ENCODE results near the gene PAQR7. TPM values are rescaled to one million over a fixed set of nuclear protein-coding genes. Genes with fewer than 3 reads are reported as not detected.

The PAQR7 gene
- total RNA-seq, 1 experiment from 2014 or later, result 6.7 TPM

DNA sequence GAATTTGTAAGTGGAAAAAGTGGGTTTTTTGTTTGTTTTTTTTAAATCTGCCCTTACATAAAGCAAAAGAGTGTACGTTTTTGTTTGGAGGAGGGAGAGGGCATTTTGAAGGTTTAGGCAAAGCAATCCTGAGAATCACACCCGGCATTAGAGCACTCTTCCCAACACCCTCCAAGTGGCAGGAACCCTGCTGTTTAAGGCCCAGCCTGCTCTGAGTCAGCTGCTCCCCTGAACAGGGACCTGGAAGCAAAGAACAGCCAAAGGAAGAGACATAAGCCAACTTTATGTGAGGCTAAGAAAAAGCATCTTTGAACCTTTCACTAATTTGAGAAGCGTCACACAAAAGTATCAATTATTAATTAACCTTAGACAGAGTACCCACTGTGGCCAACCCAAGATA lies 38.8 kb downstream of the PAQR7 start (continued):
- TF ChIP-seq, protein P1, sequence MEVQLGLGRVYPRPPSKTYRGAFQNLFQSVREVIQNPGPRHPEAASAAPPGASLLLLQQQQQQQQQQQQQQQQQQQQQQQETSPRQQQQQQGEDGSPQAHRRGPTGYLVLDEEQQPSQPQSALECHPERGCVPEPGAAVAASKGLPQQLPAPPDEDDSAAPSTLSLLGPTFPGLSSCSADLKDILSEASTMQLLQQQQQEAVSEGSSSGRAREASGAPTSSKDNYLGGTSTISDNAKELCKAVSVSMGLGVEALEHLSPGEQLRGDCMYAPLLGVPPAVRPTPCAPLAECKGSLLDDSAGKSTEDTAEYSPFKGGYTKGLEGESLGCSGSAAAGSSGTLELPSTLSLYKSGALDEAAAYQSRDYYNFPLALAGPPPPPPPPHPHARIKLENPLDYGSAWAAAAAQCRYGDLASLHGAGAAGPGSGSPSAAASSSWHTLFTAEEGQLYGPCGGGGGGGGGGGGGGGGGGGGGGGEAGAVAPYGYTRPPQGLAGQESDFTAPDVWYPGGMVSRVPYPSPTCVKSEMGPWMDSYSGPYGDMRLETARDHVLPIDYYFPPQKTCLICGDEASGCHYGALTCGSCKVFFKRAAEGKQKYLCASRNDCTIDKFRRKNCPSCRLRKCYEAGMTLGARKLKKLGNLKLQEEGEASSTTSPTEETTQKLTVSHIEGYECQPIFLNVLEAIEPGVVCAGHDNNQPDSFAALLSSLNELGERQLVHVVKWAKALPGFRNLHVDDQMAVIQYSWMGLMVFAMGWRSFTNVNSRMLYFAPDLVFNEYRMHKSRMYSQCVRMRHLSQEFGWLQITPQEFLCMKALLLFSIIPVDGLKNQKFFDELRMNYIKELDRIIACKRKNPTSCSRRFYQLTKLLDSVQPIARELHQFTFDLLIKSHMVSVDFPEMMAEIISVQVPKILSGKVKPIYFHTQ (CRISPR knock-in tag; IDR thresholded peaks at IDR 0.05), result no peak
- TF ChIP-seq, protein P2, sequence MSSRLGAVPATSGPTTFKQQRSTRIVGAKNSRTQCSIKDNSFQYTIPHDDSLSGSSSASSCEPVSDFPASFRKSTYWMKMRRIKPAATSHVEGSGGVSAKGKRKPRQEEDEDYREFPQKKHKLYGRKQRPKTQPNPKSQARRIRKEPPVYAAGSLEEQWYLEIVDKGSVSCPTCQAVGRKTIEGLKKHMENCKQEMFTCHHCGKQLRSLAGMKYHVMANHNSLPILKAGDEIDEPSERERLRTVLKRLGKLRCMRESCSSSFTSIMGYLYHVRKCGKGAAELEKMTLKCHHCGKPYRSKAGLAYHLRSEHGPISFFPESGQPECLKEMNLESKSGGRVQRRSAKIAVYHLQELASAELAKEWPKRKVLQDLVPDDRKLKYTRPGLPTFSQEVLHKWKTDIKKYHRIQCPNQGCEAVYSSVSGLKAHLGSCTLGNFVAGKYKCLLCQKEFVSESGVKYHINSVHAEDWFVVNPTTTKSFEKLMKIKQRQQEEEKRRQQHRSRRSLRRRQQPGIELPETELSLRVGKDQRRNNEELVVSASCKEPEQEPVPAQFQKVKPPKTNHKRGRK (CRISPR knock-in tag; IDR thresholded peaks at IDR 0.05; ENCODE audit: borderline replicate concordance), result no peak
- no peak for TF ChIP-seq ZNF532 (CRISPR knock-in tag; IDR thresholded peaks at IDR 0.05; ENCODE audit: borderline replicate concordance)

GRCh38 chr1:25834894-25835293 lies 40.6 kb downstream of the PAQR7 start:
- CTCF ChIA-PET, result interaction anchor here (1.1 to 1.7 kb wide), 3 partner anchors 61 to 195 kb away, joined by 3 to 5 read pairs (median 5); partner anchors contain the start of gene PAFAH2
- POLR2A ChIA-PET, result no interaction called here
- ATAC-seq (no peak), DNase-seq (ENCODE audit: low spot score) (no peak)
- Mint-ChIP-seq H3K36me3 (peaks cover 58% of the 10 kb centered on the region), H3K27me3 (ENCODE audit: low read depth) (no peaks in the 10 kb centered on the region), H3K4me1 (no peaks in the 10 kb centered on the region), H3K9me3 (0 out of 2 replicates have a peak, but pooled peaks cover 1% of the 10 kb centered on the region), H3K4me3 (no peak overlapping the region), H3K27ac (no peak overlapping the region)
- TF ChIP-seq, protein P3, sequence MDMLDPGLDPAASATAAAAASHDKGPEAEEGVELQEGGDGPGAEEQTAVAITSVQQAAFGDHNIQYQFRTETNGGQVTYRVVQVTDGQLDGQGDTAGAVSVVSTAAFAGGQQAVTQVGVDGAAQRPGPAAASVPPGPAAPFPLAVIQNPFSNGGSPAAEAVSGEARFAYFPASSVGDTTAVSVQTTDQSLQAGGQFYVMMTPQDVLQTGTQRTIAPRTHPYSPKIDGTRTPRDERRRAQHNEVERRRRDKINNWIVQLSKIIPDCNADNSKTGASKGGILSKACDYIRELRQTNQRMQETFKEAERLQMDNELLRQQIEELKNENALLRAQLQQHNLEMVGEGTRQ (CRISPR knock-in tag; IDR thresholded peaks at IDR 0.05), result no peak
- TF ChIP-seq, protein P4, sequence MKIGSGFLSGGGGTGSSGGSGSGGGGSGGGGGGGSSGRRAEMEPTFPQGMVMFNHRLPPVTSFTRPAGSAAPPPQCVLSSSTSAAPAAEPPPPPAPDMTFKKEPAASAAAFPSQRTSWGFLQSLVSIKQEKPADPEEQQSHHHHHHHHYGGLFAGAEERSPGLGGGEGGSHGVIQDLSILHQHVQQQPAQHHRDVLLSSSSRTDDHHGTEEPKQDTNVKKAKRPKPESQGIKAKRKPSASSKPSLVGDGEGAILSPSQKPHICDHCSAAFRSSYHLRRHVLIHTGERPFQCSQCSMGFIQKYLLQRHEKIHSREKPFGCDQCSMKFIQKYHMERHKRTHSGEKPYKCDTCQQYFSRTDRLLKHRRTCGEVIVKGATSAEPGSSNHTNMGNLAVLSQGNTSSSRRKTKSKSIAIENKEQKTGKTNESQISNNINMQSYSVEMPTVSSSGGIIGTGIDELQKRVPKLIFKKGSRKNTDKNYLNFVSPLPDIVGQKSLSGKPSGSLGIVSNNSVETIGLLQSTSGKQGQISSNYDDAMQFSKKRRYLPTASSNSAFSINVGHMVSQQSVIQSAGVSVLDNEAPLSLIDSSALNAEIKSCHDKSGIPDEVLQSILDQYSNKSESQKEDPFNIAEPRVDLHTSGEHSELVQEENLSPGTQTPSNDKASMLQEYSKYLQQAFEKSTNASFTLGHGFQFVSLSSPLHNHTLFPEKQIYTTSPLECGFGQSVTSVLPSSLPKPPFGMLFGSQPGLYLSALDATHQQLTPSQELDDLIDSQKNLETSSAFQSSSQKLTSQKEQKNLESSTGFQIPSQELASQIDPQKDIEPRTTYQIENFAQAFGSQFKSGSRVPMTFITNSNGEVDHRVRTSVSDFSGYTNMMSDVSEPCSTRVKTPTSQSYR (CRISPR knock-in tag; IDR thresholded peaks at IDR 0.05), result no peak
- TF ChIP-seq SOX15 (CRISPR knock-in tag; IDR thresholded peaks at IDR 0.05) (no peak), ZNF416 (CRISPR knock-in tag; IDR thresholded peaks at IDR 0.05) (no peak), SMAD4 (CRISPR knock-in tag; IDR thresholded peaks at IDR 0.05) (no peak), RELA (CRISPR knock-in tag; IDR thresholded peaks at IDR 0.05; ENCODE audit: borderline replicate concordance) (no peak), EMX1 (CRISPR knock-in tag; IDR thresholded peaks at IDR 0.05) (no peak)
- TF ChIP-seq, protein P5, sequence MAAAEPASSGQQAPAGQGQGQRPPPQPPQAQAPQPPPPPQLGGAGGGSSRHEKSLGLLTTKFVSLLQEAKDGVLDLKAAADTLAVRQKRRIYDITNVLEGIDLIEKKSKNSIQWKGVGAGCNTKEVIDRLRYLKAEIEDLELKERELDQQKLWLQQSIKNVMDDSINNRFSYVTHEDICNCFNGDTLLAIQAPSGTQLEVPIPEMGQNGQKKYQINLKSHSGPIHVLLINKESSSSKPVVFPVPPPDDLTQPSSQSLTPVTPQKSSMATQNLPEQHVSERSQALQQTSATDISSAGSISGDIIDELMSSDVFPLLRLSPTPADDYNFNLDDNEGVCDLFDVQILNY (CRISPR knock-in tag; IDR thresholded peaks at IDR 0.05), result no peak

All from WTC11 (cell line).